Upper lobe of left lung (tissue), 6 donors: Measurements from ENCODE around the gene MEIOB. TPM values are rescaled to one million over a fixed set of nuclear protein-coding genes. Genes with fewer than 3 reads are reported as not detected.
"Not testable (repeated sequence)": the region's sequence is repeated elsewhere in the genome, so short reads cannot be mapped to it uniquely, and the experiment has no call there.

Source experiments
- ATAC-seq, 2 donors: fragments of 200-7000 bp; cut with Tn5 transposase; one replicate each; pipeline ENCODE4 v1.9.1; 2022; ENCODE audit warnings: mild to moderate bottlenecking in 2 of 2, moderate library complexity in 2 of 2; ENCODE audit not compliant: low FRiP score in 2 of 2
- DNase-seq, 2 donors: peaks; one replicate each; pipeline ENCODE4 v3.0.0-alpha.2; 2019 to 2020
- H3K27ac ChIP-seq, 4 donors: fragments of 200-600 bp; sonication (generic); one replicate each; pipeline ENCODE4 v1.5.1; 2016 to 2019
- H3K27me3 ChIP-seq, 4 donors: fragments of 200-600 bp; sonication (generic); one replicate each; pipeline ENCODE4 v1.5.1; 2017 to 2019
- H3K36me3 ChIP-seq, 4 donors: fragments of 200-600 bp; sonication (generic); one replicate each; pipeline ENCODE4 v1.5.1; 2016 to 2019
- H3K4me1 ChIP-seq, 4 donors: fragments of 200-600 bp; sonication (generic); one replicate each; pipeline ENCODE4 v1.5.1; 2018 to 2019
- H3K4me3 ChIP-seq, 4 donors: fragments of 200-600 bp; sonication (generic); one replicate each; pipeline ENCODE4 v1.5.1; 2017 to 2019; ENCODE audit warnings: mild to moderate bottlenecking in 2 of 4, moderate library complexity in 1 of 4
- H3K9me3 ChIP-seq, 4 donors: fragments of 200-600 bp; sonication (generic); one replicate each; pipeline ENCODE4 v1.5.1; 2018 to 2019
- EP300 ChIP-seq, 4 donors: sonication (generic); formaldehyde crosslinking; IDR thresholded peaks; one replicate each; pipeline ENCODE4 v1.5.1; 2017; ENCODE audit warnings: antibody characterized with exemption in 4 of 4, control low read depth in 2 of 4
- POLR2A ChIP-seq, 4 donors: fragments of 450-650 bp; IDR thresholded peaks; one replicate each; pipeline ENCODE4 v1.5.1; 2016 to 2017; ENCODE audit warnings: antibody characterized with exemption in 4 of 4, mild to moderate bottlenecking in 2 of 4
- POLR2AphosphoS5 ChIP-seq, 2 donors: sonication (generic); formaldehyde crosslinking; IDR thresholded peaks; one replicate each; pipeline ENCODE4 v1.5.1; 2017; ENCODE audit warnings: antibody characterized with exemption in 2 of 2
- WGBS, 2 donors: methylation state at CpG; one replicate each; pipeline ENCODE4 v1.1.5; 2017 to 2018; 5-methylcytosine and 5-hydroxymethylcytosine counted together
- total RNA-seq, 6 donors: library from RNA; depleted of rRNA in 4 of 6; stranded (reverse); fragments of >200 nt in 4 of 6; gene quantifications; one replicate each; pipeline versions ENCODE4 v1.1.0 to v1.2.1, GENCODE V29; 2016 to 2021
- TF ChIP-seq, protein P1 (sequence below), 6 experiments: fragments of 450-650 bp in 4 of 6; fragments of 200-600 bp in 2 of 6; sonication (generic) in 2 of 6; IDR thresholded peaks; one replicate each; pipeline ENCODE4 v1.5.1; 2016 to 2019; ENCODE audit warnings: antibody characterized with exemption in 6 of 6
- donor health status: DM: no; HTN: no; CAD: no; lungs with moderate emphysema.
- donor health status: DM: no; HTN: yes; CAD: no; lungs with severe emphysema.

The MEIOB gene
- total RNA-seq, 6 donors from 2014 or later: 0.54 TPM; not detected in 5

- H3K36me3 ChIP-seq: no peaks in the 10 kb centered on the region
- no peak for ATAC-seq
- DNase-seq: no peak
- H3K4me1 ChIP-seq: peaks cover 0 to 21% (median 9%) of the 10 kb centered on the region in 4 donors
- no peaks in the 10 kb centered on the region for H3K27me3 ChIP-seq
- H3K9me3 ChIP-seq: no peaks in the 10 kb centered on the region
- no peak overlapping the region for H3K27ac ChIP-seq
- no peak overlapping the region for H3K4me3 ChIP-seq
- whole genome bisulfite sequencing, 2 donors: 57 to 63% methylated on average over 13 of the region's 13 CpGs
- TF ChIP-seq, protein P1, sequence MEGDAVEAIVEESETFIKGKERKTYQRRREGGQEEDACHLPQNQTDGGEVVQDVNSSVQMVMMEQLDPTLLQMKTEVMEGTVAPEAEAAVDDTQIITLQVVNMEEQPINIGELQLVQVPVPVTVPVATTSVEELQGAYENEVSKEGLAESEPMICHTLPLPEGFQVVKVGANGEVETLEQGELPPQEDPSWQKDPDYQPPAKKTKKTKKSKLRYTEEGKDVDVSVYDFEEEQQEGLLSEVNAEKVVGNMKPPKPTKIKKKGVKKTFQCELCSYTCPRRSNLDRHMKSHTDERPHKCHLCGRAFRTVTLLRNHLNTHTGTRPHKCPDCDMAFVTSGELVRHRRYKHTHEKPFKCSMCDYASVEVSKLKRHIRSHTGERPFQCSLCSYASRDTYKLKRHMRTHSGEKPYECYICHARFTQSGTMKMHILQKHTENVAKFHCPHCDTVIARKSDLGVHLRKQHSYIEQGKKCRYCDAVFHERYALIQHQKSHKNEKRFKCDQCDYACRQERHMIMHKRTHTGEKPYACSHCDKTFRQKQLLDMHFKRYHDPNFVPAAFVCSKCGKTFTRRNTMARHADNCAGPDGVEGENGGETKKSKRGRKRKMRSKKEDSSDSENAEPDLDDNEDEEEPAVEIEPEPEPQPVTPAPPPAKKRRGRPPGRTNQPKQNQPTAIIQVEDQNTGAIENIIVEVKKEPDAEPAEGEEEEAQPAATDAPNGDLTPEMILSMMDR (IDR thresholded peaks at IDR 0.05): no peak
- TF ChIP-seq EP300 (IDR thresholded peaks at IDR 0.05) (no peak), POLR2A (IDR thresholded peaks at IDR 0.05) (no peak), POLR2AphosphoS5 (IDR thresholded peaks at IDR 0.05) (no peak)
Measured at GRCh38 chr16:1903220-1903574, 31.2 kb upstream of the MEIOB start.

GRCh38 chr16:1902547-1903219, 30.7 kb upstream of the MEIOB start:
- ATAC-seq: no peak
- H3K27ac ChIP-seq: no peak overlapping the region
- no peak for TF ChIP-seq EP300 (IDR thresholded peaks at IDR 0.05)
- TF ChIP-seq POLR2AphosphoS5 (IDR thresholded peaks at IDR 0.05): no peak
- TF ChIP-seq POLR2A (IDR thresholded peaks at IDR 0.05): no peak
- TF ChIP-seq, protein P1 (IDR thresholded peaks at IDR 0.05): no peak
- WGBS, 2 donors: 80 to 89% methylated on average over 14 to 19 of the region's 20 CpGs
- no peaks in the 10 kb centered on the region for H3K9me3 ChIP-seq
- no peaks in the 10 kb centered on the region for H3K27me3 ChIP-seq
- no peaks in the 10 kb centered on the region for H3K36me3 ChIP-seq
- H3K4me3 ChIP-seq: no peak overlapping the region
- DNase-seq: no peak
- H3K4me1 ChIP-seq: peaks cover 0 to 21% (median 9%) of the 10 kb centered on the region in 4 donors

DNA sequence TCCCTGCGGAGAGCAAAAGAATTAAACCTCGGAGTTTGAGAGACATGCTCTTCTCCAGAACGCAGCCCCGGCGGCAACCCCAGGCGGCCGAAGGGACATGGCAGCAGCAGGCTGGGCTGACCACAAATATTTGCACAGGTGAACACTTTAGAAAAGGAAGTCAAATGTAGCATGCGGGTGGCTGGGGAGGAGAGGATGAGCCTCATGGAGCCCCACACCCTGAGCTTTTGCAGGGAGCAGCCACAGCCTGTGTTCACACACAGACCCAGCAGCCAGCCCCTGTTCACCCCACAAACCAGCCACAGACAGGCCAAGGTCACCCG, 28.4 kb upstream of the MEIOB start:
- H3K36me3 ChIP-seq: no peaks in the 10 kb centered on the region
- TF ChIP-seq EP300 (IDR thresholded peaks at IDR 0.05) (no peak), POLR2A (IDR thresholded peaks at IDR 0.05) (no peak), POLR2AphosphoS5 (IDR thresholded peaks at IDR 0.05) (no peak)
- TF ChIP-seq, protein P1 (IDR thresholded peaks at IDR 0.05): no peak
- H3K27me3 ChIP-seq: no peaks in the 10 kb centered on the region
- peak; percentile 8 to 16 for ATAC-seq
- 62 to 66% methylated on average over 8 to 9 of the region's 9 CpGs for WGBS, 2 donors
- no peak overlapping the region for H3K4me3 ChIP-seq
- H3K27ac ChIP-seq: peak overlapping the region in 2 of 4 donors; percentile 45 to 57
- DNase-seq: peak; percentile 37 to 80
- H3K9me3 ChIP-seq: no peaks in the 10 kb centered on the region
- H3K4me1 ChIP-seq: peaks cover 0 to 17% (median 9%) of the 10 kb centered on the region in 4 donors

- peaks cover 0 to 14% (median 7%) of the 10 kb centered on the region in 4 donors for H3K4me1 ChIP-seq
- H3K27ac ChIP-seq: peak overlapping the region in 2 of 4 donors; percentile 45 to 57
- peak; percentile 38 to 66 for ATAC-seq
- peak in 1 of 2 donors; percentile 74 for DNase-seq
- no peaks in the 10 kb centered on the region for H3K9me3 ChIP-seq
- H3K4me3 ChIP-seq: no peak overlapping the region
- TF ChIP-seq, protein P1 (IDR thresholded peaks at IDR 0.05): no peak
- no peak for TF ChIP-seq EP300 (IDR thresholded peaks at IDR 0.05)
- no peak for TF ChIP-seq POLR2AphosphoS5 (IDR thresholded peaks at IDR 0.05)
- no peak for TF ChIP-seq POLR2A (IDR thresholded peaks at IDR 0.05)
- no peaks in the 10 kb centered on the region for H3K36me3 ChIP-seq
- no peaks in the 10 kb centered on the region for H3K27me3 ChIP-seq
- 80 to 81% methylated on average over 15 to 16 of the region's 16 CpGs for WGBS, 2 donors
Measured at GRCh38 chr16:1899641-1900451, 27.9 kb upstream of the MEIOB start.

DNA sequence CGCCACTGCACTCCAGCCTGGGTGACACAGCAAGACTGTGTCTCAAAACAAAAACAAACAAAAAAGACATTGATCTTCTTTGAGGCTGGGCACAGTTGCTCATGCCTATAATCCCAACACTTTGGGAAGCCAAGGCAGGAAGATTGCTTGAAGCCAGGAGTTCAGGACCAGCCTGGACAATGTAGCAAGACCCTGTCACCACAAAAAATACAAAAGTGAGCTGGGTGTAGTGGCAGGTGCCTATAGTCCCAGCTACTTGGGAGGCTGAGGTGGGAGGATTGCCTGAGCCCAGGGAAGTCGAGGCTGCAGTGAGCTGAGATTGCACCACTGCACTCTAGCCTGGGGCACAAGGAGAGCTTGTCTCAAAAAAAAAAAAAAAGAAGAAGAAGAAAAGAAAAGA, 25.7 kb upstream of the MEIOB start:
- 79 to 88% methylated on average over 2 of the region's 2 CpGs for WGBS, 2 donors
- not testable (repeated sequence) for ATAC-seq

More for the DNA sequence above, 25.7 kb upstream of the MEIOB start:
- H3K9me3 ChIP-seq, H3K4me1 ChIP-seq, DNase-seq, H3K27me3 ChIP-seq, H3K27ac ChIP-seq, H3K4me3 ChIP-seq, H3K36me3 ChIP-seq: not testable (repeated sequence)
